GM21360 (cell line): Measurements from ENCODE around the gene UTP18.
A peak's percentile ranks its signal among the peaks of the same experiment; 100 is the strongest.
"Not testable (repeated sequence)": the region's sequence is repeated elsewhere in the genome, so short reads cannot be mapped to it uniquely, and the experiment has no call there.

Source experiments
- ATAC-seq: cut with Tn5 transposase; IDR thresholded peaks from one replicate; pipeline ENCODE4 v1.9.1; 2021; ENCODE audit warnings: mild to moderate bottlenecking, moderate library complexity; ENCODE audit not compliant: unreplicated experiment

The UTP18 gene

GRCh38 chr17:51258756-51259563, 1.4 kb upstream of the UTP18 start:
- ATAC-seq = no peak

- peak; percentile 68 for ATAC-seq
Measured at GRCh38 chr17:51259564-51260236, 646 bp upstream of the UTP18 start, which contains the start of gene MBTD1. MBTD1 (minus strand) TSS chr17:51260049; CDS start chr17:51225161, 34,888 bp downstream.

- no peak for ATAC-seq
Measured at GRCh38 chr17:51261024-51261963, 948 bp downstream of the UTP18 start.

GRCh38 chr17:51263006-51263405, 2.7 kb downstream of the UTP18 start:
- ATAC-seq = no peak

GRCh38 chr17:51264466-51264865, 4.1 kb downstream of the UTP18 start:
- ATAC-seq = not testable (repeated sequence)

- no peak for ATAC-seq
Measured at GRCh38 chr17:51269991-51270390, 9.6 kb downstream of the UTP18 start.

GRCh38 chr17:51270636-51271035, 10.3 kb downstream of the UTP18 start:
- no peak for ATAC-seq

- no peak for ATAC-seq
Measured at GRCh38 chr17:51272812-51273211, 12.5 kb downstream of the UTP18 start.

GRCh38 chr17:51275381-51275780, 15.0 kb downstream of the UTP18 start:
- no peak for ATAC-seq

GRCh38 chr17:51279183-51279582, 18.8 kb downstream of the UTP18 start:
- ATAC-seq = no peak

- ATAC-seq = no peak
Measured at GRCh38 chr17:51287412-51287811, 27.1 kb downstream of the UTP18 start.

- ATAC-seq = no peak
Measured at GRCh38 chr17:51289696-51290111, 29.4 kb downstream of the UTP18 start.

- ATAC-seq = not testable (repeated sequence)
Measured at GRCh38 chr17:51294338-51294737, 34.0 kb downstream of the UTP18 start.

- ATAC-seq = no peak
Measured at GRCh38 chr17:51298508-51299371, 38.4 kb downstream of the UTP18 start.

- no peak for ATAC-seq
Measured at GRCh38 chr17:51299859-51300258, 39.5 kb downstream of the UTP18 start.

GRCh38 chr17:51305182-51305581, 44.8 kb downstream of the UTP18 start:
- ATAC-seq = no peak

GRCh38 chr17:51312003-51312402, 51.7 kb downstream of the UTP18 start:
- ATAC-seq = not testable (repeated sequence)

GRCh38 chr17:51319186-51319585, 58.8 kb downstream of the UTP18 start:
- ATAC-seq = no peak

GRCh38 chr17:51322390-51323029, 62.2 kb downstream of the UTP18 start:
- ATAC-seq = peak; percentile 68

GRCh38 chr17:51325471-51325870, 65.1 kb downstream of the UTP18 start:
- ATAC-seq = no peak
